Gastrocnemius medialis (tissue), 4 donors: ENCODE results near the gene MEIS1.

Experiments
- CTCF ChIP-seq, 5 experiments: fragments of 450-650 bp in 3 of 5; fragments of 200-600 bp in 2 of 5; sonication (generic) in 2 of 5; IDR thresholded peaks in 4 of 5; conservative IDR thresholded peaks in 1 of 5; 1 replicate in 4 of 5; 2 replicates in 1 of 5; pipeline ENCODE4 v1.5.1; 2016 to 2019; ENCODE audit warnings: antibody characterized with exemption in 5 of 5, mild to moderate bottlenecking in 3 of 5, moderate library complexity in 3 of 5
- POLR2A ChIP-seq, 2 donors: fragments of 450-650 bp; IDR thresholded peaks; one replicate each; pipeline ENCODE4 v1.6.1; 2017; ENCODE audit warnings: antibody characterized with exemption in 2 of 2, mild to moderate bottlenecking in 2 of 2, moderate library complexity in 2 of 2

- TF ChIP-seq POLR2A (IDR thresholded peaks at IDR 0.05) (no peak), CTCF (IDR thresholded peaks at IDR 0.05 in 4 of 5, conservative IDR thresholded peaks at IDR 0.05 in 1 of 5) (no peak)
These were observed 4.2 kb upstream of the MEIS1 start for GRCh38 chr2:66430505-66431273.
